ENCODE data around the gene ZBTB38. TPM values are rescaled to one million over a fixed set of nuclear protein-coding genes. Genes with fewer than 3 reads are reported as not detected.

ZBTB38 gene
- total and polyA plus RNA-seq, 2 of the 13 experiments (the other 11 are each of a cell fraction or from before 2014, with no cell fraction given) = 26.8 to 51.7 TPM

GRCh38 chr3:141334627-141335250, 33.6 kb upstream of the ZBTB38 start (continued):
- TF ChIP-seq FOXP4 (CRISPR knock-in tag; IDR thresholded peaks at IDR 0.05) = no peak
- TF ChIP-seq DMAP1 (CRISPR knock-in tag; IDR thresholded peaks at IDR 0.05) = no peak

DNA sequence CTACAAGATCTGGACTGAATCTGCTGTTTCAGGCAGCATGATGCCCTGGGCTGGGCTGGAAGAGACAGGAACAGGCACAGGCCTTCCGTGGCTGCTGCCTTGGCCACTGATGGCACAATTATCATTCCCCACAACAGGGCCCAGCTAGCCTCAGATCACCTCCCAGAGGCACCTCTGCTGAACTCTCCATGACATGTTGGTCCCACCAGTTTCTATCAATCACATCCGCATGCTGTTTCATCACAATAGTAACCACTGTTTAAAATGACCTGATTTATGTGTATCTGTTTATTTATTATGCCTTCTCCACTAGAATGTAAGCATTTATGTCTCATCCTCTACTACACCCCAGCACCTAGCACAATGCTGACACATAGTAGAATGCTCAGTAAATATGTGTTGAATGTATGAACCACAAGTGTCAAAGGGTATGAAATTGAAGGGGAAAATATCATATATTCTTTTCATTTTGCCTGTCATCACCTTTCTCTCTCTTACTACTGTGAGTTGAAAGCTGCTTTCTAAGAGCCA, 32.7 kb upstream of the ZBTB38 start:
- in situ Hi-C loops (cut with HindIII; ENCODE audit: extremely low pct_ligation_motif_present, low pct_unique_long_range_greater_than_20kb) = no loop called here
- intact Hi-C loops (cut with micrococcal nuclease; ENCODE audit: unreplicated experiment) = no loop called here
- POLR2A ChIA-PET = no interaction called here
- ATAC-seq (no peak), DNase-seq (ENCODE audit: low spot score) (no peak), FAIRE-seq (no peak)
- Histone ChIP-seq H3K27ac (ENCODE audit: extremely low read length, insufficient read depth, low read length) (no peak overlapping the region), H3K79me2 (ENCODE audit: insufficient read depth, low read length) (no peaks in the 10 kb centered on the region), H2AFZ (ENCODE audit: low read length) (no peak overlapping the region), H3K4me3 (replicated peaks in 1 of 3; ENCODE audit: insufficient read depth in 1 of 3, low read depth in 2 of 3, low read length in 3 of 3) (no peak overlapping the region), H3K9ac (ENCODE audit: insufficient read depth, low read depth, low read length) (no peak overlapping the region), H3K4me2 (ENCODE audit: low read depth, low read length) (no peak overlapping the region), H3K4me1 (ENCODE audit: insufficient read depth, low read length) (peaks cover 53% of the 10 kb centered on the region), H3K9me3 (ENCODE audit: low read length) (no peaks in the 10 kb centered on the region), H4K20me1 (ENCODE audit: insufficient read depth, low read length) (no peaks in the 10 kb centered on the region), H3K36me3 (replicated peaks in 1 of 2; ENCODE audit: control insufficient read depth in 1 of 2, insufficient read depth in 2 of 2, low read length in 2 of 2) (no peaks in the 10 kb centered on the region), H3K27me3 (ENCODE audit: control insufficient read depth in 1 of 2, insufficient read depth in 2 of 2, low read length in 2 of 2) (no peaks in the 10 kb centered on the region)
- CTCF ChIA-PET (ENCODE audit: low intra/inter-chr PET ratio, low total read pairs) = no interaction called here
- no TSS peak for BruUV-seq (replicated peaks)
- WGBS (ENCODE audit: low lambda C conversion rate) = 85% methylated on average over 1 of the region's 2 CpGs
- TF ChIP-seq ZBTB1 (CRISPR knock-in tag; IDR thresholded peaks at IDR 0.05; ENCODE audit: borderline replicate concordance) (no peak), ZSCAN30 (CRISPR knock-in tag; IDR thresholded peaks at IDR 0.05) (no peak), ZFP62 (CRISPR knock-in tag; IDR thresholded peaks at IDR 0.05) (no peak), ZBTB21 (CRISPR knock-in tag; IDR thresholded peaks at IDR 0.05) (no peak), USF2 (IDR thresholded peaks at IDR 0.05; ENCODE audit: low read depth, low read length) (no peak), USF2 (CRISPR knock-in tag; IDR thresholded peaks at IDR 0.05; ENCODE audit: borderline replicate concordance) (no peak), ZMYM3 (CRISPR knock-in tag; IDR thresholded peaks at IDR 0.05) (no peak), SP1 (IDR thresholded peaks at IDR 0.05) (no peak), SP1 (CRISPR knock-in tag; IDR thresholded peaks at IDR 0.05) (no peak), RXRB (CRISPR knock-in tag; IDR thresholded peaks at IDR 0.05; ENCODE audit: borderline replicate concordance) (no peak), MAFF (IDR thresholded peaks at IDR 0.05; ENCODE audit: low read depth, low read length) (no peak), NONO (IDR thresholded peaks at IDR 0.05) (no peak), NONO (CRISPR knock-in tag; conservative IDR thresholded peaks at IDR 0.05) (no peak), ZNF280D (CRISPR knock-in tag; IDR thresholded peaks at IDR 0.05) (no peak), RBAK (CRISPR knock-in tag; IDR thresholded peaks at IDR 0.05) (no peak), ELF1 (CRISPR knock-in tag; IDR thresholded peaks at IDR 0.05) (no peak), CCDC6 (CRISPR knock-in tag; IDR thresholded peaks at IDR 0.05) (no peak)

Measured in HepG2 (cell line).